CD14-positive monocyte (primary cell): ENCODE results near the gene ERGIC3. TPM values are rescaled to one million over a fixed set of nuclear protein-coding genes. Genes with fewer than 3 reads are reported as not detected.
A peak's percentile ranks its signal among the peaks of the same experiment; 100 is the strongest.

Experiments
- DNase-seq, 3 donors: peaks; one replicate each; pipeline ENCODE4 v3.0.0-alpha.2; 2011 to 2022
- H2AFZ ChIP-seq: 2 replicates; pipeline ENCODE4 v1.6.0; 2012; ENCODE audit warnings: mild to moderate bottlenecking, low read depth, low read length, inconsistent platforms; ENCODE audit not compliant: insufficient read depth, poor library complexity, severe bottlenecking
- H3K27ac ChIP-seq, 2 donors: 1 replicate in 1 of 2; 2 replicates in 1 of 2; pipeline ENCODE4 v1.5.1; 2012 to 2013; ENCODE audit warnings: low read length in 2 of 2, control low read depth in 1 of 2, inconsistent platforms in 1 of 2, low read depth in 1 of 2, mild to moderate bottlenecking in 1 of 2
- H3K27me3 ChIP-seq, 2 donors: one replicate each; pipeline versions ENCODE4 v1.6.0 to v1.6.1; 2011 to 2013; ENCODE audit warnings: low read length in 2 of 2; ENCODE audit not compliant: control insufficient read depth in 2 of 2, insufficient read depth in 2 of 2
- H3K36me3 ChIP-seq, 2 donors: replicated peaks in 1 of 2; 1 replicate in 1 of 2; 2 replicates in 1 of 2; pipeline versions ENCODE4 v1.5.1 to v1.6.1; 2012 to 2013; ENCODE audit warnings: low read length in 2 of 2, control low read depth in 1 of 2, inconsistent platforms in 1 of 2, mild to moderate bottlenecking in 1 of 2; ENCODE audit not compliant: insufficient read depth in 2 of 2, control insufficient read depth in 1 of 2
- H3K4me1 ChIP-seq, 2 donors: 1 replicate in 1 of 2; 2 replicates in 1 of 2; pipeline versions ENCODE4 v1.5.1 to v1.6.1; 2012 to 2013; ENCODE audit warnings: low read length in 2 of 2, control low read depth in 1 of 2, inconsistent platforms in 1 of 2, mild to moderate bottlenecking in 1 of 2, moderate library complexity in 1 of 2; ENCODE audit not compliant: insufficient read depth in 2 of 2, control insufficient read depth in 1 of 2
- H3K4me2 ChIP-seq: replicated peaks from 2 replicates; pipeline ENCODE3; 2012; ENCODE audit warnings: low read length, moderate library complexity, mild to moderate bottlenecking; ENCODE audit not compliant: poor library complexity, severe bottlenecking; ENCODE audit errors: extremely low read depth
- H3K4me3 ChIP-seq, 3 experiments: fragments of 200-600 bp in 1 of 3; sonication (generic) in 1 of 3; replicated peaks in 1 of 3; 1 replicate in 2 of 3; 2 replicates in 1 of 3; pipeline ENCODE4 v1.5.1; 2011 to 2013; ENCODE audit warnings: low read length in 3 of 3, mild to moderate bottlenecking in 3 of 3, control low read depth in 2 of 3, low read depth in 2 of 3, inconsistent platforms in 1 of 3, moderate library complexity in 1 of 3
- H3K79me2 ChIP-seq: 2 replicates; pipeline ENCODE4 v1.6.0; 2012; ENCODE audit warnings: mild to moderate bottlenecking, control low read depth, inconsistent platforms, low read length, moderate library complexity; ENCODE audit not compliant: insufficient read depth
- H3K9ac ChIP-seq: 2 replicates; pipeline ENCODE4 v1.6.0; 2017; ENCODE audit warnings: low read length, mild to moderate bottlenecking; ENCODE audit not compliant: insufficient read depth, poor library complexity, severe bottlenecking
- H3K9me3 ChIP-seq, 2 donors: replicated peaks in 1 of 2; 1 replicate in 1 of 2; 2 replicates in 1 of 2; pipeline versions ENCODE4 v1.5.1 to v1.6.1; 2012 to 2013; ENCODE audit warnings: low read length in 2 of 2, control low read depth in 1 of 2; ENCODE audit not compliant: control insufficient read depth in 1 of 2, insufficient read depth in 1 of 2
- H4K20me1 ChIP-seq: 2 replicates; pipeline ENCODE4 v1.6.0; 2012; ENCODE audit warnings: mild to moderate bottlenecking, low read length, control low read depth, moderate library complexity; ENCODE audit not compliant: insufficient read depth
- H3K27ac Mint-ChIP-seq, 7 donors: one replicate each; pipeline ENCODE4 v1.8.0; 2020; ENCODE audit warnings: mild to moderate bottlenecking in 7 of 7, mixed read lengths in 7 of 7, moderate library complexity in 6 of 7, inconsistent platforms in 2 of 7
- H3K27me3 Mint-ChIP-seq, 3 donors: one replicate each; pipeline ENCODE4 v1.8.0; 2021 to 2022; ENCODE audit warnings: low read depth in 3 of 3, mild to moderate bottlenecking in 3 of 3, mixed read lengths in 3 of 3, moderate library complexity in 3 of 3, inconsistent platforms in 1 of 3
- H3K36me3 Mint-ChIP-seq, 2 donors: one replicate each; pipeline ENCODE4 v1.8.0; 2020; ENCODE audit warnings: mixed read lengths in 2 of 2, inconsistent platforms in 1 of 2, mild to moderate bottlenecking in 1 of 2
- H3K4me1 Mint-ChIP-seq: one replicate; pipeline ENCODE4 v1.8.0; 2020; ENCODE audit warnings: mild to moderate bottlenecking, mixed read lengths
- H3K4me3 Mint-ChIP-seq, 2 donors: one replicate each; pipeline ENCODE4 v1.8.0; 2020; ENCODE audit warnings: mild to moderate bottlenecking in 2 of 2, mixed read lengths in 2 of 2, moderate library complexity in 1 of 2
- H3K9me3 Mint-ChIP-seq, 7 donors: one replicate each; pipeline ENCODE4 v1.8.0; 2020 to 2022; ENCODE audit warnings: mixed read lengths in 7 of 7, mild to moderate bottlenecking in 6 of 7, moderate library complexity in 6 of 7, inconsistent platforms in 2 of 7
- WGBS: methylation state at CpG from one replicate; pipeline ENCODE4 v1.1.5; 2013; ENCODE audit warnings: missing lambda C conversion rate; ENCODE audit not compliant: insufficient coverage; 5-methylcytosine and 5-hydroxymethylcytosine counted together
- intact Hi-C, 2 donors: fragments of 100-400 bp; cut with micrococcal nuclease; formaldehyde crosslinking; loops; one replicate each; pipeline versions ENCODE4 v1.15.0 to v1.15.1; 2023
- polyA plus RNA-seq, 3 donors: library from polyadenylated mRNA; depleted of rRNA in 1 of 3; unstranded in 2 of 3; stranded (reverse) in 1 of 3; fragments of 300-500 nt in 2 of 3; fragments of >200 nt in 1 of 3; fragmentation: Illumina TruSeq in 2 of 3; gene quantifications; 1 replicate in 2 of 3; 2 replicates in 1 of 3; pipeline ENCODE4 v1.2.3, GENCODE V29; 2012 to 2021
- TF ChIP-seq, protein P1 (sequence below): fragments of 200-600 bp; IDR thresholded peaks from one replicate; pipeline ENCODE4 v1.8.0; 2022; ENCODE audit warnings: antibody characterized with exemption, mild to moderate bottlenecking

Gene ERGIC3
- polyA plus RNA-seq, 3 donors = 128 to 371 (median 130) TPM

DNA sequence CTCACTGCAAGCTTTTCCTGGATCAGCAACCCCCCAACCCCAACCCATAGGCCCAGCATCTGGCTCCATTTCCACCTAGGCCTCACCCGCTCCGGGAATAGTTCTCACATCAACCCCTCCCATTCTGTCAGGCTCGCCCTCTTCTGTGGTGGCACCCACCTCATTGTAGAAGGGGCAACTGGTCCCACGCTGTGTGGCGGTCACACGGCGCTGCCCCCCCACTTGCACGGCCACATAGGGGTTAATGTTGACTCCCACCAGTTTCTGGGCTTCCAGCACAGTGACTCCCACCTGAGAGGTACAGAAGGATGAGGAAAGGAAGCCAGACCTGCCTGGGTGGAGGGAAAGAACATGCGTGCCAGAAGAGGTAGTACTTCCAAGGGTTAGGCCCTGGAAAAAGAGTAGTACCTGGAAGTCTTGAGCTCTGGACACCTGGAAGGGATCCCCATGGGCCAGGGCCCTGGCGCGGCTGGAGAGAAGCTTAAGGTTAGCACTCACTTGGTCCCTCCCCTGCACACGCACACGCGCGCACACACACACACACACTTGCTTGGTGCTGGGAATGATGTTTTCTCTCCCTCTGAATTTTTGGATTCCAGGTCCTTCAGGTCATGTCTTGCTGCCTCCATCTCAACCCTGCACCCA is 61.1 kb downstream of the ERGIC3 start:
- Mint-ChIP-seq H3K4me1 (peaks cover 17% of the 10 kb centered on the region), H3K9me3 (peaks cover 0 to 9% (median 2%) of the 10 kb centered on the region in 7 donors), H3K27me3 (peaks cover 44 to 50% (median 46%) of the 10 kb centered on the region in 3 donors), H3K27ac (no peak overlapping the region), H3K4me3 (peak overlapping the region; percentile 11 to 27), H3K36me3 (peaks cover 0 to 5% of the 10 kb centered on the region in 2 donors)
- no peak for DNase-seq
- Histone ChIP-seq H4K20me1 (no peaks in the 10 kb centered on the region), H2AFZ (no peak overlapping the region), H3K27ac (no peak overlapping the region), H3K4me3 (no peak overlapping the region), H3K4me2 (no peak overlapping the region), H3K27me3 (peaks cover 8 to 34% of the 10 kb centered on the region in 2 donors), H3K79me2 (no peaks in the 10 kb centered on the region), H3K4me1 (peaks cover 16 to 17% of the 10 kb centered on the region in 2 donors), H3K36me3 (no peaks in the 10 kb centered on the region), H3K9me3 (no peaks in the 10 kb centered on the region), H3K9ac (no peak overlapping the region)
- TF ChIP-seq, protein P1, sequence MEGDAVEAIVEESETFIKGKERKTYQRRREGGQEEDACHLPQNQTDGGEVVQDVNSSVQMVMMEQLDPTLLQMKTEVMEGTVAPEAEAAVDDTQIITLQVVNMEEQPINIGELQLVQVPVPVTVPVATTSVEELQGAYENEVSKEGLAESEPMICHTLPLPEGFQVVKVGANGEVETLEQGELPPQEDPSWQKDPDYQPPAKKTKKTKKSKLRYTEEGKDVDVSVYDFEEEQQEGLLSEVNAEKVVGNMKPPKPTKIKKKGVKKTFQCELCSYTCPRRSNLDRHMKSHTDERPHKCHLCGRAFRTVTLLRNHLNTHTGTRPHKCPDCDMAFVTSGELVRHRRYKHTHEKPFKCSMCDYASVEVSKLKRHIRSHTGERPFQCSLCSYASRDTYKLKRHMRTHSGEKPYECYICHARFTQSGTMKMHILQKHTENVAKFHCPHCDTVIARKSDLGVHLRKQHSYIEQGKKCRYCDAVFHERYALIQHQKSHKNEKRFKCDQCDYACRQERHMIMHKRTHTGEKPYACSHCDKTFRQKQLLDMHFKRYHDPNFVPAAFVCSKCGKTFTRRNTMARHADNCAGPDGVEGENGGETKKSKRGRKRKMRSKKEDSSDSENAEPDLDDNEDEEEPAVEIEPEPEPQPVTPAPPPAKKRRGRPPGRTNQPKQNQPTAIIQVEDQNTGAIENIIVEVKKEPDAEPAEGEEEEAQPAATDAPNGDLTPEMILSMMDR = no peak
- intact Hi-C loops = no loop called here
- 97% methylated on average over 6 of the region's 15 CpGs for WGBS

DNA sequence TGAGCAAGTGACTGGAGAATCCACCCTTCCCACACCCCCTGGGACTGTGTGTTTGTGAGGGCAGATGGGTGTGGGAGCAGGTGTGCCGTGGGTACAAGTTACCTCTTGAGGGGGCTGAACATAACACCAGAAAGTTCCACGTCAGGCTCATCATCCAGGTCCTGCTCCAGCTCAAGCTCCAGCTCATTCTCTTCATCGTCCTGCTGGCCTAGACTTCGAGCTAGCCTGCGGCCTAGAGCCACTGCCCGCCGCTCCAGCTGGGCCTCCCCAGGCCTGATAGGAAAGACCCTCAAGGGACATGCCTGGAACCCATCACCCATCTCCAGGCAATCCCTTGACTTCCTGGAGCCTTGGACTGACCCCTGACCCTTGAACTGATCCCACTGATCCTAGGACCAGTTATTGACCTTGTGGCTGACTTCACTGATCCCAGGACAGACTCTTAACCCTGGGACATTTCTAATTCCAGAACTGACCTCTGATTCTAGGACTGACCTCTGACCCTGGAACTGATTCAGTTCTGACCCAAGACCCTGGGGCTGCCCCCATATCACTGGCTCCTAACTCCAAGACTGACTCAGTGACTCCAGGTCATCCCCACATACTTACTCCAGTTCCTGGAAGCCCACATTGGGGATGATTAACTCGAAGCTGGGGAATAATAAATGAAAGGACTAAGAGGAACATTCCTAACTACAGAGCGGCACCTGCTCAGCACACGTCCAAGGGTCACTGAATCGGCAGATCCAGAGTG is 62.0 kb downstream of the ERGIC3 start:
- TF ChIP-seq, protein P1 = no peak
- Histone ChIP-seq H3K27me3 (peaks cover 8 to 34% of the 10 kb centered on the region in 2 donors), H4K20me1 (no peaks in the 10 kb centered on the region), H3K4me2 (no peak overlapping the region), H3K9ac (no peak overlapping the region), H3K9me3 (no peaks in the 10 kb centered on the region), H3K27ac (no peak overlapping the region), H2AFZ (no peak overlapping the region), H3K4me1 (peaks cover 16 to 17% of the 10 kb centered on the region in 2 donors), H3K4me3 (no peak overlapping the region), H3K79me2 (no peaks in the 10 kb centered on the region), H3K36me3 (no peaks in the 10 kb centered on the region)
- intact Hi-C loops = no loop called here
- Mint-ChIP-seq H3K36me3 (peaks cover 0 to 5% of the 10 kb centered on the region in 2 donors), H3K4me3 (peak overlapping the region in 1 of 2 donors; percentile 3), H3K27me3 (peaks cover 38 to 49% (median 41%) of the 10 kb centered on the region in 3 donors), H3K9me3 (peaks cover 0 to 9% (median 2%) of the 10 kb centered on the region in 7 donors), H3K27ac (no peak overlapping the region), H3K4me1 (peaks cover 17% of the 10 kb centered on the region)
- 93% methylated on average over 10 of the region's 11 CpGs for WGBS
- no peak for DNase-seq
